HG02588 (cell line): Measurements from ENCODE around the gene PRDM16.
"Not testable (repeated sequence)": the region's sequence is repeated elsewhere in the genome, so short reads cannot be mapped to it uniquely, and the experiment has no call there.

Source experiments
- ATAC-seq: cut with Tn5 transposase; IDR thresholded peaks from one replicate; pipeline ENCODE4 v1.9.1; 2021; ENCODE audit warnings: mild to moderate bottlenecking, moderate library complexity; ENCODE audit not compliant: unreplicated experiment

The PRDM16 gene

GRCh38 chr1:3080053-3080955 is 11.3 kb downstream of the PRDM16 start:
- no peak for ATAC-seq

GRCh38 chr1:3081171-3081683 is 12.2 kb downstream of the PRDM16 start:
- ATAC-seq, result no peak

DNA sequence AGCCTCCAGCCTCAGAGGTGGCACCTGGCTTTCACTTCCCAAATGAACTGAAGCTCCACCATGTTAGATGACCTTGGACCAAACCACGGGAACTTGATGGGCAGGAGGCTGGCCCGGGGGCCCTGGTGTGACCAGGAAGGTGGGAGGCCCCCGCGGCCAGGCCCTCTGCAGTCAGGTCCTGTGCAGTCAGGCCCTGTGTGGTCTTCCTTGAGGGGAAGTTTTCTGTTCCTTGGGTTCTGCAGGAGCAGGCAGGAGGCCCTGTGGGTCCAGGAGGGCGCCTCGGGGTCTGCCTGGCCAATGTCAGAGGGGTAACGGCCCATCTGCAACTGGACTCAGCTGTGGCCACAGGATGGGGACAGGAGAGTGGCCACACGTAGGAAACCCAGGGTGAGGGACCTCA is 13.0 kb downstream of the PRDM16 start:
- no peak for ATAC-seq

- ATAC-seq, result no peak
Measured at GRCh38 chr1:3082571-3083516, 13.8 kb downstream of the PRDM16 start.

GRCh38 chr1:3084154-3084553 is 15.2 kb downstream of the PRDM16 start:
- no peak for ATAC-seq

- ATAC-seq, result no peak
Measured at GRCh38 chr1:3084726-3085125, 15.7 kb downstream of the PRDM16 start.

DNA sequence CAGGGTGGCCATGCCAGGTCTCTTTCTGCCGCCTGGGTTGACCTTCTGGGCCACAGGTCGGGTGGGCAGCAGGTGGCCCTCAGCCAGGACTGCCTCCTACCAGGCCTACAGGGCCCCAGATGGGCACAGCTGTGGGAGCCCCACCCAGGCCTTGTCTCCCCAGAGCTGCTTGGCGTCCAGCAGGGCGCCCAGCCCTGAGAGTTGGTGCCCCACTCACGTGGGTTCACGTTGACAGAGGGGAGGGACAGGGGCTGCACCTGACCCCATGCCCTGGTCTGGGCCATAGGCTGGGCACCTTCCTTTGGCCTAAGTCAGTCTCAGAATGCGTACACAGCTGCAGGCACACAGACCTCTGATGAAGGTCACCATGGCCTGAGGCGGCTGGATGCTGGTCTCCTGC is 16.7 kb downstream of the PRDM16 start:
- ATAC-seq, result no peak

DNA sequence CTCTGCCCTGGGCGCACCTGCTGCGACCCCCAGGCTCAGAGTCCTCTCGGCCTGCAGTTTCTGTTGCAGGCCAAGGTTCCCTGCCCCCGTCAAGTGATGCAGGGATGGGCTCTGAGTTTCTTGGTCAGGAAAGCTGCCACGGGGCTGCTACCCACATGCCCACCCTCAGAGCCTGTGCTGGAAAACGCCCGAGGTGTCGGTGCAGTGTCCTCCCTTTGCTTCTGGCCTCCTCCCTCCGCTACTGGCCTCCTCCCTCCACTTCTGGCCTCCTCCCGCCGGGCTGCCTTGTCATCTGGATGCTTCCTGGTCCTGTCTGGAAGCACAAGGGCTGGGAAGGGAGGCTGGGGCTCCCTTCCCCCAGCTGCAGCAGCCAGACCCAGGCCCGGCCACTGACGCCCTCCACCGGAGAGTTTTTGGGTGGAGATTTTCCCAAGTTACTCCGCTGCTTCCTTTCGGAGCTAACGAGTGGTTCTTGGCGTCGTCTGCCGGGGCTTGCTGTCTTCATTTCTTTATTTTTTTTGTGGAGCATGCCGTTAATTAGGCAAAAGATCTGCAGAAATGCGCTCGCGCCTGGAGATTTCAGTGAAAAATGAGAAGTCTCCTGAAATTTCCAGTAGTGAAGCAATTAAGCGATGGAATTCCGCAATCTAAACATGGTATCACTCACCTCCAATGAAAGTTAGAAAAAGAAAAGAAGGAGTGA is 17.4 kb downstream of the PRDM16 start:
- ATAC-seq, result no peak

DNA sequence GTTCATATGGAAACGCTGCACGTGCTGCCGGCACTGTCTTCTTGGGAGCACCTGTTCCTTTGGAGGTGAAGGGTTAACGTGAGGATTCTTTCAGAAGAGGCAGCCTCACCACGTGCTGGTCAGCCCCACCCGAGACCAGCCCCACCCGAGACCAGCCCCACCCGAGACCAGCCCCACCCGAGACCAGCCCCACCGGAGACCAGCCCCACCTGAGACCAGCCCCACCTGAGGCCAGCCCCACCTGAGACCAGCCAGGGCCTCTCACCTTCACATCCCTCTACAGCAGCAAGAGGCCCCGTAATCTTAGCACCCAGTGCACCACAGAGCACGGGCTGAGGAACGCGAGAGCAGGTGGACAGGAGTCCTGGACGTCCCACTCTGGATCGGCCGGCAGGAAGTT is 18.0 kb downstream of the PRDM16 start:
- ATAC-seq, result no peak

DNA sequence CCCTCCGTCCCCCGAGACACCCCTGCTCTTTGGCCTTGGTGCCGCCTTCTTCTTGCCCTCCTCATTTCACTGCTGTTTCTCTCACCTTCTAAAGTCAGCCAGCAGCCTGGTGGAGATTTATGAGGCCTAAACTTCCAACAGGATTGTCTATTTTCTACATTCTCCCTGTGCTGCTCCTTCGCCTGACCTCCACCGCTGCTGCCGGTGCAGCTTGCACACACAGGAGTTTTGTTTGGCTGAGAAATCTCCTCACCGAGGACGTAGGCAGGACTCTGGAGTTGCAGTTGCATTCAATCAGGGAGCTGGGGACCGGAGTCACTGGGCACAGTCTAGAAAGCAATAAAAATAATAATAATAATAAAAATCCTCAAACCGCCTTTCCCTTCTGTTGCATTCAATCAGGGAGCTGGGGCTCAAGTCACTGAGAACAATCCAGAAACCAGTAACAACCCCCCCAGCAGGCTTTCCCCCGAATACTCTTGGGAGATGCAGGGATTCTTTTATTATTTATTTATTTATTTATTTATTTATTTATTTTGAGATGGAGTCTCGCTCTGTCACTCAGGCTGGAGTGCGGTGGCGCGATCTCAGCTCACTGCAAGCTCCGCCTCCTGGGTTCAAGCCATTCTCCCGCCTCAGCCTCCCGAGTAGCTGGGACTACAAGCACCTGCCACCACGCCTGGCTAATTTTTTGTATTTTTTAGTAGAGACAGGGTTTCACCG is 19.1 kb downstream of the PRDM16 start:
- not testable (repeated sequence) for ATAC-seq

- ATAC-seq, result no peak
Measured at GRCh38 chr1:3089490-3089889, 20.5 kb downstream of the PRDM16 start.

- no peak for ATAC-seq
Measured at GRCh38 chr1:3091334-3091733, 22.3 kb downstream of the PRDM16 start.

DNA sequence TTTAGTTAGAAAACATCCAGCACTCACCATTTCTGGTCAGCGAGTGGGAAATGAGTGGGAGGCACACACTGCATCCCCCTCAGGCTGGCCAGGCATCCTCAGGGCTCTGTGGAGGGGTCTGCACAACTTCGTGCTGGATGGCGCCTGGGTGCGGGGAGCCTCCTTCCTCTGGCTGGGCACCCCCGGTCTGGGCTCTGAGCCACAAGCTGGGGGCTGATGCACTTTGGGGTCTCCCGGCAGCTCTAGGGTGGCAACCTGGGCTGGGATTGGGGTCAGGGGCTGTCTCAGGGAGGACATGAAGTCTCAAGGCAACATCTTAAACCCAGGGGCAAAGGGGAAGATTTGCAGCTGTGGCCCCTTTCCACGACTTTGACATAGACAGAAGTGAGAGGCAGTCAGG is 23.5 kb downstream of the PRDM16 start:
- ATAC-seq, result no peak

DNA sequence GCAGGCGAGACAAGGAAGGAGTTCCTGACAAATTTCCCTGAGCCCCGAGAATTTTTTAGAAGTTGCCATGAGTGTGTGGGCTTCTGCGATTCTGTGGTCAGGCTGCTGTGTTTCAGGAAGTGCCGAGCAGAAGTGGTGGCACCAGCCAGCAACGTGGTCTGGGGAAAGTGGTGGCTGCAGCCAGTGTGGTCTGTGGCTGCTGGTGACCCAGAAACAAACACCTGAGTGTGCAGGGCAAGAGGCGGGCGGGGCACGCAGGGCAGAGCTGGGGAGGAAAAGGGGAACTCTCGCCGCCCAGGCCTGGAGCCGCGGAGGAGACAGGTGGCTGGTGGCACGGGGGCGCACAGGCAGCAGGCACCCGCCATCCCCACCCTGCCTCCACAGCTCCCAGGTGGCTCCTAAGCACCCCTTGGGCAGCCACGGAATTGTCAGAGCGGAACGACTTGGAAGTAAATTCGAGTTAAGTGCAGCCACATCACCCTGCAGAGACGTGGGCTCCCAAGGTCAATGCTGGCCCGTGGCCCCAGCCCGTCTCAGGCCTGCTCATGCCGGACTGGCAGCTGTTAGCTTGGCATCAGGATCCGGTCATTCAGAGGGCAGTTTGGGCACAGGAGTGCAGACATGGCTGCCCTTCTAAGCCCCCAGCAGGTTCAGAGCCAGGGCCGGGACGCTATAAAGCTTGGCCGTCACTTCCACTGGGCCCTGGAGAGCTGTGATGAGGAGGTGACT is 25.1 kb downstream of the PRDM16 start:
- ATAC-seq, result no peak

DNA sequence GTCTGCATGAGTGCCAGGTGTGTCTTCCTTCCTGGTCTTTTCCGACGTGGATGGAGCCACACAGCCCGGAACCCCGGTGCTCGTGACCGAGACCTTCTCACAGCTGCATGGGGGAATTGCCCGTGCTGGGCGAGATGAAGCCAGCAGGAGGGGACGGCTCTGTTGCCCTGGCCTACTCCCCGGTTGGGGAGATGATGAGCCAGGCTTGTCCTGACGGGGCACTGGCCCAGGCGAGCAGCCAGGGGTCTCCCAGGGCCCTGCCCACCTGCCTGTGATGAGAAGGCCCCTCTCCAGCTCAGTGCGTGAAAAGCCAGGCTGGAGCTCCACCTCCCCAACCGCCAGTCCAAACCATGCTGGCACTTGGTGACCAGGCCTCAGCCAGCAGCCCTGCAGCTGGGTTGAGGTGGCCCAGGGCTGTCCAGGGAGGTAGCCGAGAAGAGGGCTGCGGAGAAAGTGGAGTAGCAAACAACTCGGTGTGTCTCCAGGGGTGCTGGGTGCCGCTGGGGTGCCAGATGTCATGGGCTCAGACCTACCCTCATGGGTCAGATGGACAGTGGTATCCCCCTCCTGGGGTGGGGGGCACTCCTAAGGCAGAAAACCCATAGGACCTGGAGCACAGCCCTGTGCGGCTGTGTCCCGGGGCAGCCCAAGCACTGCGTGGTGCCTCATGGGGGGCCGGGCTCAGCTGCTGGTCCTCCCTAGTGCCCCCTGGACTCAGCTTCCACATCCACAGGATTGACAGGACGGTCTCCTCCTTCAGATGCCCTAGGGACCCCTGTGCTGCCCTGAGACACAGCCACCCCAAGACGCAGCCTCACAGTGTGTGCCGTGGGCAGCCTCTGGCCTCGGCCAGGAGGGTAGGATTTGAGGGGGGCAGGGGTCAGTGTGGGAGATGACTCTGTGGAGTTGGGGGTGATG is 26.1 kb downstream of the PRDM16 start:
- ATAC-seq, result no peak

DNA sequence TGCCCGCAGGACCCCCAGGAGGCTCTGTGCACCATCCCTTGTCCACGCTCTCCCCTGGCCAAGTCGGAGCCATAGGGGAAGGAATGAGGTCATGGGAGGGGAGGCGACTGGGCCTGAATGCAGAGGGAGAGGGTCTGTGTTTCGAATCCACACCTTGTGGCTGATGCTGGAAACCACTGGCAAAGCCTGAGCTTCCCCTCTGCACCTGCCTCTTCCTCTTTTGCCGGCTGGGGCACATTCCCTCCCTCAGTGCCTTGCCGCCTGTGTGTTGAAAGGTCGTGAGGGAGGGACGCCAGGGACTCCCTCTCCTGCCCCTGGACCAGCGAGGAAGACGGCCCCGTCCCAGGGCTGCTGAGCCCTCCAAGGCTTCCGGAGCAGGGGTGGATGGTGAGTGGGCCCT is 27.3 kb downstream of the PRDM16 start:
- no peak for ATAC-seq

DNA sequence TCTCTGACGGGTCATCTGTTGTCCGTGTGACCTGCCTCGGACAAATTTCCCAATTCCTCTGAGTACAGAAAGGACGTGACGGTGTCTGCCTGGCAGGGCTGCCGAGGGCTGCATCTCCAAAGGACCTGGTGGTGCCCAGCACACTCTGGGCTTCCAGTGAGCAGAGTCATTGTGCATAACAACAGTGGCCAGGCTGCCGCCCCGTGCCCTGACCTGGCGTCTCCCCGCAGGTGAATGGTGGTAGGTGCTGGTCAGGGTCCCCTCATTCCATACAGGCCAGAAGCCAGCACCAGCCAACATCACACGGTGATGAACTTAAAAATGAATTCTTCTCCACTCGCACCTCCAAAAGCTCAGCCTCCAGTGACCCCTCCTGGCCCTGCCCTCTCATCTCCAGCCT is 28.2 kb downstream of the PRDM16 start:
- ATAC-seq, result no peak

DNA sequence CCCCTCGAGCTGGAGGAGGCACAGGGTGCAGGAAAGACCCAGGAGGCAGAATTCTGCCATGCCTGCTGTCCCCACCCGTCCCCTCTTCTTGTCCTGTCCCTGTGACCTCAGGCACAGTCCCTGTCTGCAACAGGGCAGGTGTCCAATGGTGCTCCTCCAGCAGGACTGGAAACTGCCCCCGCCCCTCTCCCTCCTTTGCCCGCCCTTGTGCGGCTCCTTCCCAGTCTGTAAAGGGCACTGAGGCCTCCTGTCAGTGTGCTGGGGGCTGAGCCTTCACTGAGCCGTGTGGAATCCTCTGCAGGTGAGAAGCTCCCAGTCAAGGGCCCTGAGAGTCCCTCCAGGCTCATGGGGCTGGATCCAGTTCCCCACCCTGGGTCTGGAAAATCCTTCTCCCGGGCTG is 28.9 kb downstream of the PRDM16 start:
- no peak for ATAC-seq

DNA sequence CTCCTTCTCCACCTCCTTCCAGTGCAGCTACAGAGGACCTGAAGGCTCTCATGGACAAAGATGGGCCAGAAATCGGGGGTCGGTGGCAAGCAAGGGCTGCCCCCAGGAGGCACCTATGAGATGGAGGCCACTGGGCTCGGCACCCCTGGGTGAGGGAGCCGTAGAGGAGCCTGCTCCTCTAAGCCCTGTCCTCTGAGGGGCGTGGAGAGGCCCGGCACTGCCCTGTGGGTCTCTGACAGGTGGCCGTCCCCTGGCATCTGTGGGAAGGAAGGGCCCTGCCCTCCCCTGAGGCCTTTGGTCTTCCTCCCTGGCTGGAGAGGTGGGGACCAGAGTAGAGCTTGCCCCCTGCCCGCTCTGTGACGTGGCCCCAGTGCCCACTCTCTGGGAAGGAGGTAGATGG is 30.9 kb downstream of the PRDM16 start:
- no peak for ATAC-seq
